Activated CD4-positive, alpha-beta T cell treated with anti-CD3 and anti-CD28 coated beads for 1 hour (primary cell): ENCODE results near the gene EHMT2.
"Not testable (repeated sequence)": the region's sequence is repeated elsewhere in the genome, so short reads cannot be mapped to it uniquely, and the experiment has no call there.

Source experiments
- DNase-seq: peaks from one replicate; pipeline ENCODE4 v3.0.0-alpha.2; 2020

The EHMT2 gene

GRCh38 chr6:31911826-31912585 lies 14.5 kb upstream of the EHMT2 start:
- DNase-seq = no peak

- not testable (repeated sequence) for DNase-seq
Measured at GRCh38 chr6:31909298-31909697, 11.8 kb upstream of the EHMT2 start.

GRCh38 chr6:31908791-31909190 lies 11.3 kb upstream of the EHMT2 start:
- no peak for DNase-seq

- not testable (repeated sequence) for DNase-seq
Measured at GRCh38 chr6:31908255-31908654, 10.8 kb upstream of the EHMT2 start.

GRCh38 chr6:31907158-31907813 lies 9.8 kb upstream of the EHMT2 start:
- DNase-seq = no peak

GRCh38 chr6:31906727-31907126 lies 9.2 kb upstream of the EHMT2 start:
- not testable (repeated sequence) for DNase-seq

GRCh38 chr6:31906122-31906521 lies 8.6 kb upstream of the EHMT2 start:
- DNase-seq = no peak

GRCh38 chr6:31905041-31905440 lies 7.5 kb upstream of the EHMT2 start:
- DNase-seq = no peak

- no peak for DNase-seq
Measured at GRCh38 chr6:31903957-31904356, 6.5 kb upstream of the EHMT2 start.

- peak; percentile 76 for DNase-seq
Measured at GRCh38 chr6:31901953-31902643, 4.6 kb upstream of the EHMT2 start, which contains the start of gene ZBTB12. Gene ZBTB12, minus strand, starts transcription at chr6:31902086. Its CDS starts 781 bp downstream, at chr6:31901305.

GRCh38 chr6:31901415-31901952 lies 4.0 kb upstream of the EHMT2 start:
- no peak for DNase-seq

GRCh38 chr6:31900917-31901414 lies 3.5 kb upstream of the EHMT2 start:
- DNase-seq = no peak

GRCh38 chr6:31899882-31900722 lies 2.6 kb upstream of the EHMT2 start:
- no peak for DNase-seq

GRCh38 chr6:31899215-31899614 lies 1.7 kb upstream of the EHMT2 start:
- DNase-seq = no peak

- no peak for DNase-seq
Measured at GRCh38 chr6:31898383-31899011, 999 bp upstream of the EHMT2 start.

- DNase-seq = peak; percentile 12
Measured at GRCh38 chr6:31896856-31897611, 464 bp downstream of the EHMT2 start.

GRCh38 chr6:31896493-31896855 lies 1.0 kb downstream of the EHMT2 start:
- DNase-seq = no peak

GRCh38 chr6:31892821-31893220 lies 4.7 kb downstream of the EHMT2 start:
- DNase-seq = no peak

GRCh38 chr6:31889331-31889972 lies 8.0 kb downstream of the EHMT2 start:
- DNase-seq = no peak
